ENCODE data around the gene ADGRB3. TPM values are rescaled to one million over a fixed set of nuclear protein-coding genes. Genes with fewer than 3 reads are reported as not detected.
"Not testable (repeated sequence)": the region's sequence is repeated elsewhere in the genome, so short reads cannot be mapped to it uniquely, and the experiment has no call there.

Gene ADGRB3
- total and polyA plus RNA-seq, 2 experiments from 2014 or later: 1.2 to 1.4 TPM

DNA sequence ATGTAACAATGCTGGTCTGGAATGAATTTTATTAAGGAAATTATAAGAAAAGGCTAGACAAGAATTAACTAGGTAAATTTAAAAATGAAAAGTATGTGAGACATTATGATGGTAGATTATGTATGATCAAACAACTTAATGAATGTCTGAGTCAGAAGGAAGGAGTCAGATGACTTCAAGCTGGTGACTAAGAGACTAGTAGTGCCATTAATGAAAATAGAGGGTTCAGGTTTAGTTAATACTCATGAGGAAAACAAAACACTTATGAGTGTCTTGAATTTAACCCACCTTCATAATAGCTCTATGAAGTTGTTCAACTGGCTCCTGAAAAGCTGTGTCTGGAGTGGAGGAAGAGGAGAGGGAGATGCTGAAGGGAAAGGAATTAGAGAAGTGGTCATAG is 256.3 kb downstream of the ADGRB3 start:
- no peak overlapping the region for H3K27ac ChIP-seq
- no peak for DNase-seq (ENCODE audit: low read depth in 1 of 2, low spot score in 1 of 2)
- no peak for TF ChIP-seq CTCF (IDR thresholded peaks at IDR 0.05; ENCODE audit: low read depth, low read length)
- H3K9me3 ChIP-seq (ENCODE audit: low read depth): no peaks in the 10 kb centered on the region
- H3K36me3 ChIP-seq: no peaks in the 10 kb centered on the region
- H3K27me3 ChIP-seq: no peaks in the 10 kb centered on the region
- no peaks in the 10 kb centered on the region for H3K4me1 ChIP-seq (ENCODE audit: low read depth)
- H3K4me3 ChIP-seq: no peak overlapping the region

DNA sequence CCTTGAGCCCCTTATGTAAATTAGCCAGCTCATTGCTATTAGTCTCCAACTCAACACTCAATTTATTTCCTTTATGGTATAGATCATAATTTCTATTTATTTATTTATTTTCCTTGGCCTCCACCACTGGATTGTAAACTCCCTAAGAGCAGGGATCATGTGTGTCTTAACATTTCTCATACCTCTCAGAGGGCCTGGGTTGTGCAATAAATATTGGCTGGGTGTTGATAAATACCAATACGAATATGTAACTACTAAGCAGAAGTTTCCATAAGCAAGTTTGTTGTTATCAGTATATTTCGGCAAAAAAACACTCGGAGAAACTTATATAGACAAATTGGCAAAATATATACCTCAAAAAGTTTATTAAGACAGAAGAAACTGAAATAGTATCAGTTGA is 257.4 kb downstream of the ADGRB3 start:
- Histone ChIP-seq H3K36me3 (no peaks in the 10 kb centered on the region), H3K27ac (no peak overlapping the region), H3K4me1 (ENCODE audit: low read depth) (no peaks in the 10 kb centered on the region), H3K4me3 (no peak overlapping the region), H3K27me3 (no peaks in the 10 kb centered on the region), H3K9me3 (ENCODE audit: low read depth) (no peaks in the 10 kb centered on the region)
- no peak for DNase-seq (ENCODE audit: low read depth in 1 of 2, low spot score in 1 of 2)
- TF ChIP-seq CTCF (IDR thresholded peaks at IDR 0.05; ENCODE audit: low read depth, low read length): no peak

DNA sequence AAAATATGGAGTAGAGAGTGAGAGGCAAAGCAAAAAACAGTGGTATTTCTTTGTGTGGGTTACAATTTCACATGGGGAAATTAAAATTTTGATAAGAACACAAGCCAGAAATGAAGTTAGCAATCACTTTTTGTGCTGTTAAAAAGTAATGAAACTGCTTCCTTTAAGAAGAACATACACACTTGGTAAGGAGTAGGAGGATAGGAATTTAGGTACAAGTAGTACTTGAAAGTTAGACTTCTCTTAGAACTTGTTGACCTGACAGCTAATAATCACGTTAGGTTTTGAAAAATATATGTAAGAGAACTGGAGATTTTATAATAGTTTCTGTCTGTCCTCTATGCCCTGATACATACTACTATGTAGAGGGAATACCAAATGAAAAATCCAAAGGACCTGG is 260.8 kb downstream of the ADGRB3 start:
- Histone ChIP-seq H3K9me3 (ENCODE audit: low read depth) (no peaks in the 10 kb centered on the region), H3K4me1 (ENCODE audit: low read depth) (no peaks in the 10 kb centered on the region), H3K4me3 (no peak overlapping the region), H3K36me3 (no peaks in the 10 kb centered on the region), H3K27me3 (no peaks in the 10 kb centered on the region), H3K27ac (no peak overlapping the region)
- no peak for TF ChIP-seq CTCF (IDR thresholded peaks at IDR 0.05; ENCODE audit: low read depth, low read length)
- no peak for DNase-seq (ENCODE audit: low read depth in 1 of 2, low spot score in 1 of 2)

GRCh38 chr6:68901044-68901443 is 266.0 kb downstream of the ADGRB3 start:
- Histone ChIP-seq H3K36me3 (no peaks in the 10 kb centered on the region), H3K27me3 (no peaks in the 10 kb centered on the region), H3K9me3 (ENCODE audit: low read depth) (no peaks in the 10 kb centered on the region), H3K27ac (no peak overlapping the region), H3K4me1 (ENCODE audit: low read depth) (no peaks in the 10 kb centered on the region), H3K4me3 (no peak overlapping the region)
- peak in 1 of 2 donors; percentile 21 for DNase-seq (ENCODE audit: low read depth in 1 of 2, low spot score in 1 of 2)
- TF ChIP-seq CTCF (IDR thresholded peaks at IDR 0.05; ENCODE audit: low read depth, low read length): no peak

- H3K27ac ChIP-seq: no peak overlapping the region
- DNase-seq (ENCODE audit: low read depth in 1 of 2, low spot score in 1 of 2): no peak
- no peaks in the 10 kb centered on the region for H3K27me3 ChIP-seq
- H3K4me1 ChIP-seq (ENCODE audit: low read depth): no peaks in the 10 kb centered on the region
- no peak for TF ChIP-seq CTCF (IDR thresholded peaks at IDR 0.05; ENCODE audit: low read depth, low read length)
- no peak overlapping the region for H3K4me3 ChIP-seq
- H3K36me3 ChIP-seq: no peaks in the 10 kb centered on the region
- no peaks in the 10 kb centered on the region for H3K9me3 ChIP-seq (ENCODE audit: low read depth)
These were observed 276.3 kb downstream of the ADGRB3 start for GRCh38 chr6:68911334-68911733.

- Histone ChIP-seq H3K9me3 (ENCODE audit: low read depth) (no peaks in the 10 kb centered on the region), H3K4me1 (ENCODE audit: low read depth) (no peaks in the 10 kb centered on the region), H3K27ac (no peak overlapping the region), H3K4me3 (no peak overlapping the region), H3K36me3 (no peaks in the 10 kb centered on the region), H3K27me3 (no peaks in the 10 kb centered on the region)
- DNase-seq (ENCODE audit: low read depth in 1 of 2, low spot score in 1 of 2): no peak
- TF ChIP-seq CTCF (IDR thresholded peaks at IDR 0.05; ENCODE audit: low read depth, low read length): no peak
These were observed 276.7 kb downstream of the ADGRB3 start for GRCh38 chr6:68911811-68912210.

GRCh38 chr6:68912805-68913204 is 277.7 kb downstream of the ADGRB3 start:
- H3K4me3 ChIP-seq; H3K4me1 ChIP-seq (ENCODE audit: low read depth); DNase-seq (ENCODE audit: low read depth in 1 of 2, low spot score in 1 of 2); H3K36me3 ChIP-seq; H3K27me3 ChIP-seq; H3K9me3 ChIP-seq (ENCODE audit: low read depth); H3K27ac ChIP-seq: not testable (repeated sequence)
